ENCODE measurements around the gene EIF2S2.

Gene EIF2S2

DNA sequence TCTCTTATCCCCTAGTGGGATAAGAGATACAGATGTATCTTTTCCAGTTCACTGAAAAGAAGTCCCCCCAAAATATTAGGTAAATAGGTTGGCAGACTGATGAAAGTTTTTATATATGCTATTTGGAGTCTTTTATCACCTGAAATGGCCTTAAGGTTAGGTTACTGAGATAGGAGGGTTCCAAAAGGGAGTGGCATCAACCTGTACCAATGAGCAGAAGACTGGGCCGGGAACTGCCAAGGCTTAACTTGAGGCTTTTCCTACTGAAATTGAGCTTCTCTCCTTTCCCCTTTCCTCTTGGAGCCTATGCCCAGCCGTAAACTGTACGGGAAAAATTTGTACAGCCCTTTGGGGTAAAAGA is 42.0 kb downstream of the EIF2S2 start:
- ChIA-PET CTCF (interaction anchor here (0.5 to 2.0 kb wide), 2 partner anchors 207 to 319 kb away, joined by 4 to 11 read pairs; no protein-coding TSS in a partner anchor), POLR2A (interaction anchor here (1.1 kb wide), 1 partner anchor 218 kb away, joined by 3 read pairs; no protein-coding TSS in a partner anchor)
- TF ChIP-seq PKNOX1 (IDR thresholded peaks at IDR 0.05) (peak; percentile 18; the same call in 1 of the 2 replicates), ARNT (IDR thresholded peaks at IDR 0.05) (no peak), SP1 (IDR thresholded peaks at IDR 0.05) (no peak), ELF4 (IDR thresholded peaks at IDR 0.05) (no peak), NFRKB (IDR thresholded peaks at IDR 0.05) (no peak), CTBP1 (IDR thresholded peaks at IDR 0.05; ENCODE audit: borderline replicate concordance) (no peak)
- no peak for DNase-seq (ENCODE audit: extremely low spot score)

GRCh38 chr20:34069341-34070078 is 42.5 kb downstream of the EIF2S2 start:
- TF ChIP-seq HDGF (IDR thresholded peaks at IDR 0.05; ENCODE audit: borderline replicate concordance) = no peak
- no peak for TF ChIP-seq L3MBTL2 (conservative IDR thresholded peaks at IDR 0.05)
- TF ChIP-seq ELF4 (IDR thresholded peaks at IDR 0.05) = no peak
- no peak for TF ChIP-seq ZNF384 (IDR thresholded peaks at IDR 0.05)
- TF ChIP-seq ARNT (IDR thresholded peaks at IDR 0.05) = peak; percentile 83
- TF ChIP-seq CTBP1 (IDR thresholded peaks at IDR 0.05; ENCODE audit: borderline replicate concordance) = no peak
- no peak for TF ChIP-seq FOXA1 (IDR thresholded peaks at IDR 0.05)
- no peak for TF ChIP-seq NFRKB (IDR thresholded peaks at IDR 0.05)
- CTCF ChIA-PET = interaction anchor here (1.0 to 2.0 kb wide), 3 partner anchors 136 to 206 kb away, joined by 6 to 11 read pairs (median 6); no protein-coding TSS in a partner anchor
- POLR2A ChIA-PET = interaction anchor here (1.1 to 1.8 kb wide), 2 partner anchors 76 to 217 kb away, joined by 3 to 4 read pairs; no protein-coding TSS in a partner anchor
- peak; percentile 74 for DNase-seq (ENCODE audit: extremely low spot score)

- ChIA-PET CTCF (interaction anchor here (0.5 to 2.0 kb wide), 7 partner anchors 62 to 276 kb away, joined by 3 to 11 read pairs (median 3); no protein-coding TSS in a partner anchor), POLR2A (interaction anchor here (1.5 to 1.8 kb wide), 2 partner anchors 44 to 75 kb away, joined by 4 read pairs; partner anchors contain the start of gene EIF2S2)
- TF ChIP-seq TARDBP (IDR thresholded peaks at IDR 0.05) (no peak), CTBP1 (IDR thresholded peaks at IDR 0.05; ENCODE audit: borderline replicate concordance) (no peak), FOXA1 (IDR thresholded peaks at IDR 0.05) (no peak), ARNT (IDR thresholded peaks at IDR 0.05) (no peak), FOXM1 (IDR thresholded peaks at IDR 0.05; ENCODE audit: borderline replicate concordance) (no peak), HDGF (IDR thresholded peaks at IDR 0.05; ENCODE audit: borderline replicate concordance) (no peak), SP1 (IDR thresholded peaks at IDR 0.05) (no peak), ELF4 (IDR thresholded peaks at IDR 0.05) (no peak), NFRKB (IDR thresholded peaks at IDR 0.05) (no peak), ZNF384 (IDR thresholded peaks at IDR 0.05) (no peak), BHLHE40 (IDR thresholded peaks at IDR 0.05; ENCODE audit: borderline replicate concordance) (no peak), SUZ12 (IDR thresholded peaks at IDR 0.05) (no peak), LEF1 (IDR thresholded peaks at IDR 0.05; ENCODE audit: borderline replicate concordance) (no peak), PKNOX1 (IDR thresholded peaks at IDR 0.05) (no peak)
- DNase-seq (ENCODE audit: extremely low spot score) = no peak
These were observed 44.0 kb downstream of the EIF2S2 start for GRCh38 chr20:34068001-34068400.

DNA sequence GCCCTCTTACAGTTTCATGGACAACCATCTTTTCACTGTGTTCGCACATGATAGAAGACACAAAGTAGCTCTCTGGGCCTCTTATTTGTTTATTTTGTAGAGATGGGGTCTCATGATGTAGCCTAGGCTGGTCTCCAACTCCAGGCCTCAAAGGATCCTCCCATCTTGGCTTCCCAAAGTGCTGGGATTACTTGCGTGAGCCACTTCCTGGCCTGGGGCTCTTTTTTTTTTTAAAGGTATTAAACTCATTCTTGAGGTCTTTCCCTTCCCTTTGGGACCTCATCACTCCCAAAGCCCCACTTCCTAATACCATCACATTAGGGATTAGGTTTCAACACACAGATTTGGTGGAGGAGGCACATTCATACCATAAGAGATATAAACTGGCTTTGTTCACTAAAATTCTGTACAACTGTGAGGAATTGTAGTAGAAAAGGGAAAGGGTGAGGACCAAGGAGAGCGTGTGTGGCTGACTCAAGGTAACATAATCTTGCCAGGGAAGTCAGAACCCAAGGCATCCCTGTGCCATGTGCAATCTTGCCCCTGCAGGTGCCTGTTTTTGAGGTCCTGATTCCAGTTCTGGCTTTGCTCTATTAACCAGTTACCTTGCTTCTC is 45.5 kb downstream of the EIF2S2 start:
- no peak for DNase-seq (ENCODE audit: extremely low spot score)
- CTCF ChIA-PET = no interaction called here
- POLR2A ChIA-PET = no interaction called here
- TF ChIP-seq TARDBP (IDR thresholded peaks at IDR 0.05) = no peak
- no peak for TF ChIP-seq HDGF (IDR thresholded peaks at IDR 0.05; ENCODE audit: borderline replicate concordance)
- TF ChIP-seq BHLHE40 (IDR thresholded peaks at IDR 0.05; ENCODE audit: borderline replicate concordance) = no peak
- no peak for TF ChIP-seq CTBP1 (IDR thresholded peaks at IDR 0.05; ENCODE audit: borderline replicate concordance)
- no peak for TF ChIP-seq ZNF384 (IDR thresholded peaks at IDR 0.05)

DNA sequence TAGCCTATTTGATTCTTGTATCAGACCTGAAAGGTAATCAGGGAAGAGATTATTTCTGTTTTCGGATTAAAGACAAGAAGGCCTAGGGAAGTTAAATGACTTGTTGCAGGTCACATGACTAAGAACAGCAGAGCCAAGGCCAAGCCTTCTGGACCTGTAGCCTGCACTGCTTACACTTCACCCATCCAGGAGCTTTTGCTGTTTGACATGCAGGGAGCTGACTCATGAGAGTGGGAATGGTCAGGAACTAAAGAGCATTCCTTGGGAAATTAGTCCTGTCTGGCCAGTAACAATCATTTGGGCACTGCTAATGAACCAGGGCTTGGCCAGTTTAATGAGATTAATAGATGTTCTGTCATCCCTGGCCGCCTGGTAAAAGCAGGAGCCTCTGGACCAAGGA is 46.8 kb downstream of the EIF2S2 start:
- no peak for DNase-seq (ENCODE audit: extremely low spot score)
- TF ChIP-seq TARDBP (IDR thresholded peaks at IDR 0.05) (no peak), LEF1 (IDR thresholded peaks at IDR 0.05; ENCODE audit: borderline replicate concordance) (no peak), FOXK2 (IDR thresholded peaks at IDR 0.05) (no peak), L3MBTL2 (conservative IDR thresholded peaks at IDR 0.05) (no peak), BHLHE40 (IDR thresholded peaks at IDR 0.05; ENCODE audit: borderline replicate concordance) (no peak), ZNF384 (IDR thresholded peaks at IDR 0.05) (no peak), SP1 (IDR thresholded peaks at IDR 0.05) (no peak), NFRKB (IDR thresholded peaks at IDR 0.05) (no peak), SUZ12 (IDR thresholded peaks at IDR 0.05) (no peak), ARNT (IDR thresholded peaks at IDR 0.05) (no peak), CTBP1 (IDR thresholded peaks at IDR 0.05; ENCODE audit: borderline replicate concordance) (no peak), FOXM1 (IDR thresholded peaks at IDR 0.05; ENCODE audit: borderline replicate concordance) (no peak)
- POLR2A ChIA-PET = no interaction called here
- CTCF ChIA-PET = no interaction called here

DNA sequence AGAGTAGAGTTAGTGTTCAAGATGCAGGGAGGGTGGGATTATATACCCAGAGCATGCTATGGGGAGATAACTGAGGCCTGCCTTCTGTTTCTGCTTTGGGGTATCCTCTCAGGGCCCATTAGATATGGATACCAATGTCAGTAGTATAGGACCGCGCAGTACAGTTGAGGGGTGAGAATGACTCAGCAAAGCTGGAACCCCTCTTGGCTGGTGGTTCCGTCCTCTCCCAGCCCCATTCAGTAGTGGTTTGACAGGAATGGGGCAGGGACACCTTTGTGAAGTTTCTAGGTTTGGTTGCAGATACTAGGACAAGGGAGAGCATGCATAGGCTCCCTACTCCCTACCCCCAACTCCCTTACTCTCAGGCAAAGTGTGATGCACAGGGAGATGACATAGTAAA is 47.8 kb downstream of the EIF2S2 start:
- ChIA-PET CTCF (interaction anchor here (1.2 kb wide), 1 partner anchor 11 kb away, joined by 4 read pairs; no protein-coding TSS in a partner anchor), POLR2A (no interaction called here)
- DNase-seq (ENCODE audit: extremely low spot score) = no peak

More for the DNA sequence above, 47.8 kb downstream of the EIF2S2 start:
- TF ChIP-seq ELF4 (IDR thresholded peaks at IDR 0.05) = no peak
- TF ChIP-seq LEF1 (IDR thresholded peaks at IDR 0.05; ENCODE audit: borderline replicate concordance) = no peak
- TF ChIP-seq PKNOX1 (IDR thresholded peaks at IDR 0.05) = no peak
- TF ChIP-seq NFRKB (IDR thresholded peaks at IDR 0.05) = no peak
- no peak for TF ChIP-seq HDGF (IDR thresholded peaks at IDR 0.05; ENCODE audit: borderline replicate concordance)
- no peak for TF ChIP-seq SP1 (IDR thresholded peaks at IDR 0.05)
- no peak for TF ChIP-seq CTBP1 (IDR thresholded peaks at IDR 0.05; ENCODE audit: borderline replicate concordance)
- no peak for TF ChIP-seq BHLHE40 (IDR thresholded peaks at IDR 0.05; ENCODE audit: borderline replicate concordance)
- TF ChIP-seq SUZ12 (IDR thresholded peaks at IDR 0.05) = no peak
- no peak for TF ChIP-seq ARNT (IDR thresholded peaks at IDR 0.05)
- no peak for TF ChIP-seq FOXA1 (IDR thresholded peaks at IDR 0.05)
- no peak for TF ChIP-seq FOXK2 (IDR thresholded peaks at IDR 0.05)
- TF ChIP-seq ZNF384 (IDR thresholded peaks at IDR 0.05) = no peak
- no peak for TF ChIP-seq L3MBTL2 (conservative IDR thresholded peaks at IDR 0.05)
- TF ChIP-seq TARDBP (IDR thresholded peaks at IDR 0.05) = no peak

All from HEK293T (cell line).